Activated gamma-delta T cell treated with anti-CD3 and anti-CD28 coated beads, Interleukin-2, amount 50 U/mL, for 16 hours (primary cell): ENCODE results near the gene XG.
"Not testable (repeated sequence)": the region's sequence is repeated elsewhere in the genome, so short reads cannot be mapped to it uniquely, and the experiment has no call there.

Experiments
- DNase-seq: peaks from one replicate; pipeline ENCODE4 v3.0.0-alpha.2; 2020; ENCODE audit warnings: low read depth

Gene XG

DNA sequence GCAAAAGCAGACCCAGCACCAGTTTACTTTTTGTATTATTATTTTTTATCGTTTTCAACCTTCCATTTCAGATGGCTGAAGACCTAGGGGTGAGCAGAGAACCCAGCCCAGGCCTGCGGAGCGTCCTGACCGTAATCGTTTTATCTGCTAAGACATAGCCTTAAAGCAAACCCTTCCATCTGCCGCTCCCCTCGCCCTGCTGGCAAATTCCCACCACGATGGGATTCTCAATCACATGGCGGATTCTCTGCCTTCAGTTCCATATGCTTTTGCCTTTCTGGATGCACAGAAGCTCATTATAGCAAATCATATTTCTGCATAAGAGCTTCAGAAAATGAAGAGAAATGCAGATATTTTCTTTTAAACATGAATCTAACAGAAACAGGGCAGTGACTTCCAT, 18.6 kb upstream of the XG start:
- DNase-seq = no peak

DNA sequence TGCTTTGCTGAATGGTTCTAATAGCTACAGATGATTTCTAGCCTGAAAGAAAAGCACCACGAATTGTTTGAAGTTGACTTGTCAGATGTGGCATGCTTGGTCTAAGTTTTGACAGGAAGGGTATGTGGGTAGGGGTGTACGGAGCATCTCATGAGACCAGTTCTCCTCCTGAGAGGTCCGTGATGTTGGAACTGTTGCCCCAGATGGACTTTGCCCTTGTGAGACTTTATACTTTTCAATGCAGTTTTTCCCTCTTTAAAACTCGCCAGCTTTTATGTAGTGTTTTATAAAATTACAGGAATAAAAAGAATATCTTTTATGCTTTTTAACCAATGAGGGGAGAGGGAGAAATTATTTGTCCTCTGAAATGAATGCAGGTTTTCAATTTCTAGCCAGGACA, 16.6 kb upstream of the XG start:
- no peak for DNase-seq

DNA sequence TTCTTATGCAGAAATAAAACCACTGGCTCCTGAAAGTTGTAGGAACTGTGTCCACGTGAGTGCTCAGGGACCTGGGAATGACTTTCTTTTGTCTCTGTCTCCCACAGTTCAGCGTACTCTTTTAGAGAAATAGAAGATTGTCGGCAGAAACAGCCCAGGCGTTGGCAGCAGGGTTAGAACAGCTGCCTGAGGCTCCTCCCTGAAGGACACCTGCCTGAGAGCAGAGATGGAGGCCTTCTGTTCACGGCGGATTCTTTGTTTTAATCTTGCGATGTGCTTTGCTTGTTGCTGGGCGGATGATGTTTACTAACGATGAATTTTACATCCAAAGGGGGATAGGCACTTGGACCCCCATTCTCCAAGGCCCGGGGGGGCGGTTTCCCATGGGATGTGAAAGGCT, 11.2 kb upstream of the XG start:
- no peak for DNase-seq

DNA sequence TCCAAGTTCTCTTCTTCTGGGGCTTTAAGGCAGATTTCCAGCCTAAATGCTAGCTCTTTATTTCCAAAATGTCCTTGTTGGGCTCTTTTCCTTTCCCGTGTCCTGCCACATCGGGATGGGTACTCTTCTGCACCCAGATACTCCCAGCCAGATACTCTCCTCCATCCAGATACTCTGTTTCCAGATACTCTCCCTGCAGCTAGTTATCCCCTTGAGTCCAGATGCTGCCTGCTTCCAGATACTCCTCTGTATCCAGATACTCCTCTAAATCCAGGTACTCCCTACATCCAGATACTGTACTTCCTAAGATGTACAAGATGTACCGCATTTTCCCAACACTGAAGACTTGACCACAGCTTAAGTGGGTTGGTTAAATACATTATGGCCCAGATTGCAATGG, 10.5 kb upstream of the XG start:
- no peak for DNase-seq

DNA sequence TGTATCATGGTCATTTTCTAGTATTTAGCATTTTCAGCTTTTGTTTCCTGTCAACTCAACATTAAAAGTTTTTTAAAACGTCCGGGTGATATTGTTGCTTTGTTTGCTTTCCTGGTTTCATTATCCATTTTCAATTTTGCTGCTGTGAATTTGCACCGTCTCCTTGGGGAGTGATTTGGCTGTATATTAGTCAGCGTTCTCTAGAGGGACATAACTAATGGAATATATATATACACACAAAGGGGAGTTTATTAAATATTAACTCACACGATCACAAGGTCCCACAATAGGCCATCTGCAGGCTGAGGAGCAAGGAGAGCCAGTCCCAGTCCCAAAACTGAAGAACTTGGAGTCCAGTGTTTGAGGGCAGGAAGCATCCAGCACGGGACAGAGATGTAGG, 5.6 kb upstream of the XG start:
- not testable (repeated sequence) for DNase-seq

DNA sequence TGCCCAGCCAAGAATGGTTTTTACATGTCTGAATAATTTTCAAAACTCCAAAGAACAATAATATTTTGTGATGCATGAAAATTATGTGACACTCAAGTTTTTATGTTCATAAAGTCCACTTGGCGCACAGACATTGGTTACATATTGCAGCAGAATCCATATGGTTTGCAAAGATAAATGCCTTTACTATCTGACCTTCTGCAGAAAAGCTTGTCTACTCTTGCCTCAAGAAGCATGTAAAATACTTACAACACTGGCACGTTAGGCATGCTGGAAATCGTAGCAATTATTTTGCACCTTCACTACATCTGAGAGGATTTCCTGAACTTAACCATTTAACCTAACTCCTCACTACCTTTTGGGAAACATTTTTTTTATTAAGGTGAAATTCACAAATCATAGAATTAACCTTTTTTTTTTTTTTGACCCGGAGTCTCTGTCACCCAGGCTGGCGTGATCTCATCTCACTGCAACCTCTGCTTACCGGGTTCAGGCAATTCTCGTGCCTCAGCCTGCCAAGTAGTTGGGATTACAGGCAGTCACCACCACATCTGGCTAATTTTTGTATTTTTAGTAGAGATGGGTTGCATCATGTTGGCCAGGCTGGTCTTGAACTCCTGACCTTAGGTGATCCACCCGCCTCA, 3.5 kb upstream of the XG start:
- no peak for DNase-seq

DNA sequence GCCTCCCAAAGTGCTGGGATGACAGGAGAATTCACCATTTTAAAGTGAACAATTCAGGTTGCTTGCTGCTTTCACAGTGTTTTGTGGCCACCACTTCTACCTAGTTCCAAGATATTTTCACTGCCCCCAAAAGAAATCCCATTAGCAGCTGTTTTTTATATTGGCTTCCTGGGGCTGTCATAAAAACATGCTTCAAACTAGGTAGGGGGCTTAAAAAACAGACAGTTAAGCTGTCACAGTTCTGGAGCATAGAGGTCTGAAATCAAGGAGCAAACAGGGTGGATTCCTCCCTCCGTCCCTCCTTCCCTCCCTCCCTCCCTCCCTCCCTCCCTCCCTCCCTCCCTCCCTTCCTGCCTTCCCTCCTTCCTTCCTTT, 3.0 kb upstream of the XG start:
- DNase-seq = no peak

DNA sequence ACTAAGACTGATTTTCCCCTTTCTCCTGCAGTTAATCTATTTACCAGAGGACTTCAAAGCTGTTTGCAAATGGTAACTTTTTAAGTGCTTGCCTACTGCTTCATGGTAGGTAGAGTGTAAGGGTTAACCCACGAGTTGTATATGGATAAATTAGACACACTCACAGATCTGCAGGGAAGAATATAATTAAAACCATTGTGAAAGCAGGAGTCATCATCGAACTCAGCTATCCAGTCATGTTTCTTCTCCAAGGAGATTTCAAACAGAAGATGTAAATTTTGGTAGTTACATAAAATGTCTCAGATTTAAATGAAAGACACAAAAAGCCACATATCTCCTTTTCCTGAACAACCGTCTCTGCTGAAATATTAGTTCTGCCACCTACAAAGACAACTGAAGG, 549 bp upstream of the XG start:
- DNase-seq = no peak

DNA sequence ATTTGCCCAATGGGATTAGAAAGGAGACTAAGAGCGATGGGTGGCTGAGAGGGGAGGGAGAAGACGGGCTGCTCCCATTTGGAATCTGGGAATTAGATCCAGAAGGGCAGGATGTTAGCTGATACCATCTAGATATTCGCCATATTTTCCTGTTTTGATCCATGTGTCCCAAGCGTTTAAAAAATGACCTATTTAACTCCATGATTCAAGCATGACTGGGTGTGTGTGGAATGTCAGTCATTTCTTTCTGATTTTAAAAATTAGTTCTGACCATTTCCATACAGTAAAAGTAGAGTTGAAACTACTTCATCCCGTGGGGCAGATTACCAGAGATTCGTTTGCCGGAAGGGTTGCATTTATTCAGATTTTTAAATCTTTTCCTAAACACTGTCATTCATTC, 601 bp downstream of the XG start:
- DNase-seq = not testable (repeated sequence)

DNA sequence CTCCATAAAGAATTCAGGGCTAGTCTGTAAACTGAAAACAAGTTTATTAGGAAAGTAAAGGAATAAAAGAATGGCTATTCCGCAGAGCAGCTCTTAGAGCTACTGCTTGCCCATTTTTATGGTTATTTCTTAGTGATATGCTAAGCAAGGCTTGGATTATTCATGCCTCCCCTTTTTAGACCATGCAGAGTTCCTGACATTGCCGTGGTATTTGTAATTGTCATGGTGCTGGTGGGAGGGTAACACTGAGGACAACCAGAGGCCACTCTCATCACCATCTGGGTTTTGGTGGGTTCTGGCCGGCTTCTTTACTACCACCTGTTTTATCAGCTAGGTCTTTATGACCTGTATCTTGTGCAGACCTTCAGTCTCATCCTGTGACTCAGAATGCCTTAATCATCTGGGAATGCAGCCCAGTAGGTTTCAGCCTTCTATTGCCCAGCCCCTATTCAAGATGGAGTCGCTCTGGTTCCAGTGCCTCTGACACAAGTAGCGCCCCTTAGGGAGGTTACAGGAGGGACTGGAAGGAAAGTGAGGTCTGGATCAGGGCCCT, 3.4 kb downstream of the XG start:
- not testable (repeated sequence) for DNase-seq

DNA sequence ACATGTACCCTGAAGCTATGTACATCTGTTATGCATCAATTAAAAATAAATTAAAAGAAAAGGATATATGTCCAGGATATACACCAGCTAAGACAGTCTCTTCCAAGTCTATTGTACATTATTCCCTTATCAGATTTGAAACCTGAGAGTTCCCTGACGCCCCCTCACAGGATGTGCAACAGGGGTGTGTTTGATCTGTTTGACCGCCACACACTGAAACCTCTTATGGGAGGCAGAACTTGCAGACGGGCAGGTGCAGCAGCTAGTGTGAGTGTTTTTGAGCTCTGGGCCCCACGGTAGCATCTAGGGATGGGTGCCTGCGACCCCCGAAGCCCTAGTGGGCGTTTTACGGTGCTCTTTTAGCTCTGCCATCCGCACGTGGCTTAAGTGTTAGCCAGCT, 4.7 kb downstream of the XG start:
- DNase-seq = no peak

DNA sequence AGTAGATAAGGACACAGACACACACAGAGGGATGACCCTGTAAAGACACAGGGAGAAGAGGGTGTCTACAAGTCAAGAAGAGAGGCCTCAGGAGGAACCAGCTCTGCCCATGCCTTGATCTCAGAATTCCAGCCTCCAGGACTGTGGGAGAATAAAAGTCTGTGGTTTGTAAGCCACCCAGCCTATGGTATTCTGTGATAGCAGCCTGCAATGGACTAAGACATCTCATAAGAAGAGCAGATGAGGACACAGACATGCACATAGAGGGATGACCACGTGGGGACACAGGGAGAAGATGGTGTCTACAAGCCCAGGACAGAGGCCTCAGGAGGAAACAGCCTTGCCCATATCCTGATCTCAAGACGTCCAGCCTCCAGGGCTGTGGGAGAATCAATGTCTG, 9.4 kb downstream of the XG start:
- DNase-seq = no peak

DNA sequence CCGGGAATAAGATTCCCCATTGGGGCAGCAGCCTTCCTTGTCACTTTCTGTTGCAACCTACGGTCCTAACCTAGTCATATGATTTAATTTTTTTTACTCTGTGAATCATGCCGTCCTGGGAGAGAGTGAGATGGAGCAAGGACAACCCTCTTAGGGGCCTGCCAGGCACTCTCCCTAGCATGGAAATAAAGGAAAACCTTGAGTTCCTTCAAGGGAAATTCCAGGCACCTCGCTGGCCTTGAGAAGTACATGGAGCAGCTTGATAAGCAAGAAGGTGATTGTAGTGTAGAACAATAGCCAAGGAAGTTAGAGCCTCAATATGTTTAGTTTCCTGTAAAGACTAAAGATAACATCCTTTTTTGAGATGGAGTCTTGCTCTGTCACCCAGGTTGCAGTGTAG, 10.8 kb downstream of the XG start:
- DNase-seq = not testable (repeated sequence)

DNA sequence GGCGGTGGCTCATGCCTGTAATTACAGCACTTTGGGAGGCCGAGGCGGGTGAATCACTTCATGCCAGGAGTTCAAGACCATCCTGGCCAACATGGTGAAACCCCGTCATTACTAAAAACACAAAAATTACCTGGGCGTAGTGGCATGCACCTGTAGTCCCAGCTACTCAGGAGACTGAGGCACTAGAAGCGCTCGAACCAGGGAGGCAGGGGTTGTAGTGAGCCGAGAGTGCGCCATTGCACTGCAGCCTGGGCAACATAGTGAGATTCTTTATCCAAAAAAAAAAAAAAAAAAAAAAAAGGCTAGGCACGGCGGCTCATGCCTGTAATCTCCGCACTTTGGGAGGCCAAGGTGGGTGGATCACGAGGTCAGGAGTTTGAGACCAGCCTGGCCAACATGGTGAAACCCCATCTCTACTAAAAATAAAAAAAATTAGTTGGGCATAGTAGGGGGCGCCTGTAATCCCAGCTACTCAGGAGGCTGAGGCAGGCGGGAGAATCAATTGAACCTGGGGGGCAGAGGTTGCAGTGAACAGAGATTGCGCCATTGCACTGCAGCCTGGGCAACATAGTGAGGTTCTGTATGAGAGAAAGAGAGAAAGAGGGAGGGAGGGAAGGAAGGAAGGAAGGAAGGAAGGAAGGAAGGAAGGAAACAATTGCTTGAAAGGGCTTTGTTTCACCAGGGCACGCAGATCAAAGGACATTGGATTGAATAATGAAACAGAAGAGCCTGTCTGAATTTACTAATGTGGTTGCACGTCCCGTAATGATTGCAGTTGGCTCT, 13.1 kb downstream of the XG start:
- not testable (repeated sequence) for DNase-seq

DNA sequence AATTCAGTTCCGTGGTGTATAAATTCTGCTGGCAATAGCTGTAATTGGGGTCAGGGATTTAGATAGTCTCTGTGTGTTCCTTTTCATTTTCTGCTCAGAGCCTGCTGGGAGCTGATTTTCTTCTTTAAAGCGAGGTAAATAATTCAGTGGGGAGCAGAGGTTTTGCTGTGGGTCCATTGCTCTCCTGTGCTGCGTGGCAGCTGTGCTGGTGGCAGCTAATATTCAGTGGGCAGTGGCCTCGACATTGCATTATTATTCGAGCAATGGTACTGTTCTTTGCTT, 13.7 kb downstream of the XG start:
- DNase-seq = no peak

DNA sequence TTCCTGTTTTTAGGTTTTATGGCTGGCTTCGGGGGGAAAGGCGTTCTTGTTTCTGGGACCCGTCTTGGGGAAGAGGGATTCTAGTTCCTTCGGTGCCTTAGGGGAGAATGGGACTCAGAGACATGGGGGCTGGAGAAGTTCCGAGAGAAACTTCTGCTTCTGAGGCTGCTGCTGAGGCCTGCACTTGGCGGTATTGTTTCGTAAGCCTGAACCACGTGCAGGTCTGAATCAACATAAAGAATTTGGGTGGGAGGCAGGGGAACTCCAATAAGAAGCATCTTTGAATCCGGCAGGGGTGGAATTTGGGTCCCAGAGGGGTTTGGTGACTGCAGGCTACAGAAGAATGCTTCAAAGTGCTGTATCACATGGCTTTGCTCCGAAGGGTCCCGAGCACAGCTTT, 15.1 kb downstream of the XG start:
- no peak for DNase-seq

DNA sequence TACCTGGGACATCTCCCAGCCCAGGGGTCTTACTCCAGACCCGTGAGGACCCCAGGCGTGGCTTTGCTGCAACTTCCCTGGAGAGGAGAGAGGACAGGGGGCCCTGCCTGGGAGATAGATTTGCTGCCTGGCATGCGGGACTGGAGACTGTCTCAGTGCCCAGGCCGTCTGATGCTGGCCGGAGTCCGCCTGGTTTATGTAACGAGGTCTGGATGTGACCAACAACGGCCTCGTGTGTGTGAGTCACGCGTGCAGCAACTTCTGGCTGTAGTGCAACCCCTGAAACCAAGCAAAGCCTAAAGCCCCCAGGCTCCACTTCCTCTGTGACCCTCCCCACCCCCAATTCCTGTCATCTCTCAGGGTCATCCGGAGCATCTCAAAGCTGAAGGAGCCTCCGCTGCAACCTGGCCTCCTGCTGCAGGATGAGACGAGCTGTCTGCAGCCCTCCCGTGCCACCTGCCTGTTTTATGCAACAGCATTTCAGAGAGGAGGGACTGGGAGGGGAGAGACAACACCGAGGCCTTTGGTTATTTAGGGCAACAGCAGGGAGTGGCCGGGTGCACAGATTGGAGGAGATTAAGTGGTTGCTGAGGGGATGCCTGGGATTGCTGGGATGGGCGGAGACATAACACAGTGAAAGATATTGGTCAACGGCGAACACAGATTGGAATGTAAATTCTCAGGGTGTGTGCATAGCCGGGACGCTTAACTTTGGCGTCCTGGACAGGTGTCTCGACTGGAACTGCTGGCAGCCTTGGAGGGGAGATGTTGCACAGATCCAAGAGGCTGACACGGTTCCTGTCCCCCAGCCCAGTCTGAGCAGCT, 16.0 kb downstream of the XG start:
- no peak for DNase-seq

DNA sequence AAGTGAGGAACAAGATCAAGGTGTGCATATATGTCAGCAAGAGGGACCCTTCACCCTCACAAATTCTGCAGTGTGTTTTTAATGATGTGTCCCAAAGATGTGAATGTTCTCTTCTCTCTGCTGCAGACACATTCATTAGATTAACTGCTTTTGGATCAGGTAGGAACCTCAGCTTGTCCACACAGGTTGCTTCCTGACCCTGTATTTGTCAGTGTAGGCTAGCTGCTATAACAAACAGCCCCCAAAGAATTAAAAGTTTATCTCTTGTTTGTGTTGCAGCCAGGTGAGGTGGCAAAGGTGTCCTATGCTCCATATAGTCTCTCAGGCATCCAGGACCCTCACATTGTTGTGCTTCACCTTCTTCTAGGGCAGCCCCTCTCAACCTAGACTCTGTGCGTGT, 17.8 kb downstream of the XG start:
- DNase-seq = no peak

DNA sequence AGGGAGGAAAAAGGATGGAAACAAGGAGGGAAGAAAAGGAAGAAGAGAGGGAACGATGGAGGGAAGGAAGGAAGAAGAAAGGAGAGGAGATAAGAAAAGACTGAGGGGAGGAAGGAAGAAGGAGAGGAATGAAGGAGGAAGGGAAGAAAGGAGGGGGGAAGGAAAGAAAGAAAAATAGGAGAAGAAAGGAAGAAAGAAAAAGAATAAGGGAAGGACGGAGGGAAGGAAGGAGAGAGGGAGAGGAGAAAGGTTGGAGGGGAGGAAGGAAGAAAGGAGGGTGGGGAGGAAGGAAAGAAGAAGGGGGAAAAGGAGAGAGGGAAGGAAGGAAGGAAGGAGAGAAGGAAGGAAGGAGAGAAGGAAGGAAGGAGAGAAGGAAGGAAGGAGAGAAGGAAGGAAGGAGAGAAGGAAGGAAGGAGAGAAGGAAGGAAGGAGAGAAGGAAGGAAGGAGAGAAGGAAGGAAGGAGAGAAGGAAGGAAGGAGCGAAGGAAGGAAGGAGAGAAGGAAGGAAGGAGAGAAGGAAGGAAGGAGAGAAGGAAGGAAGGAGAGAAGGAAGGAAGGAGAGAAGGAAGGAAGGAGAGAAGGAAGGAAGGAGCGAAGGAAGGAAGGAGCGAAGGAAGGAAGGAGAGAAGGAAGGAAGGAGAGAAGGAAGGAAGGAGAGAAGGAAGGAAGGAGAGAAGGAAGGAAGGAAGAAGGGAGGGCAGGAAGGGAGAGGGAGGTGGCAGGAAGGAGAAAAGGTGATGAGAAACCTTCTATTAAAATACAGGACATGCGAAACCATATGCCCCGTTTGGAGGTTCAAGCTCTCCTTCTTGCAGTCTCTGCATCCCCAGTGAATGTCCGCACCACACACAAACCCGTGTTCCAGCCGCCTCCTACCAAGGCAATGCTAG, 21.6 kb downstream of the XG start:
- not testable (repeated sequence) for DNase-seq

DNA sequence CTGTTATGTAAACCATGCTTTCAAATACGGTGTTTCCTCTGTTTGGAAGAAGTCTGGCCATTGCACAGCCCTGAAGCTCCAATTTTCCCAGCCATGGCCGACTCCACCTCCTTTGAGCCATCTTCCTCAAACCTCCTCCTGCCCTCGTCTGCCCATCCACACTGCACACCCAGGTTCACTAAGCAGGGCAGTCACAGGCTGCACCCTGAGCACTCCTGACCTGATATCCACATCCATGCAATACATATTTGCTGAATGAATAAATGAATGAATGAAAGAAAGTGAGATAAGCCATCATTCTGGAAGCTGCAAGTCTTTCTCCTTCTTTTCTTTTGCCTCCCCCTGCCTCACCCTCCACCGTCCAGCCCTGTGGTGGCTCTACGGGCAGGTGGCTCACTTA, 22.2 kb downstream of the XG start:
- no peak for DNase-seq

DNA sequence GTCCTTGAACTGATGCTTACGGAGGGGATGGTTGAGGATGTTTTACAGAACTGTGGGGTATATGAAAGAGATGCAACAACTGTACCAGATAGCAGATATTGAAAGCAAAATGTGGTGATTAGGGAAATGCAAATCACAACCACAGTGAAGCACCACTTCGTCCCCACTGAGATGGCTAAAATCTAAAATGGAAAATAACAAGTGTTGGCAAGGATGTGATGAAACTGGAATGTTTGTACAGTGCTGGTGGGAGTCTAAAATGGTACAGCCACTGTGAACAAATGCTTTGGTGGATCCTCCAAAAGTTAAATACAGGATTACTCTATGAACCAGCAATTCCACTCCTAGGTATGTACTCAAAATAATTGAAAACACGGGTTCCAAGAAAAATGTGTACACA, 22.9 kb downstream of the XG start:
- DNase-seq = no peak
